ENCODE measurements around the gene ERMARD. TPM values are rescaled to one million over a fixed set of nuclear protein-coding genes. Genes with fewer than 3 reads are reported as not detected.

Gene ERMARD
- total RNA-seq, 1 donor from 2014 or later: 24.8 TPM

- H3K4me3 Mint-ChIP-seq (ENCODE audit: unreplicated experiment): no peak overlapping the region
- no peak overlapping the region for H3K27ac Mint-ChIP-seq (ENCODE audit: unreplicated experiment)
- no peak for DNase-seq (ENCODE audit: low spot score)
- H3K27me3 Mint-ChIP-seq (ENCODE audit: unreplicated experiment): peaks cover 16% of the 10 kb centered on the region
- H3K36me3 Mint-ChIP-seq (ENCODE audit: low read depth, unreplicated experiment): no peaks in the 10 kb centered on the region
- TF ChIP-seq CTCF (IDR thresholded peaks at IDR 0.05; ENCODE audit: unreplicated experiment): no peak
- no peaks in the 10 kb centered on the region for H3K4me1 Mint-ChIP-seq (ENCODE audit: unreplicated experiment)
- H3K9me3 Mint-ChIP-seq (ENCODE audit: unreplicated experiment): no peaks in the 10 kb centered on the region
Observed at GRCh38 chr6:169800668-169801395, 49.4 kb downstream of the ERMARD start.

GRCh38 chr6:169801396-169802160, 50.2 kb downstream of the ERMARD start:
- Mint-ChIP-seq H3K27ac (ENCODE audit: unreplicated experiment) (no peak overlapping the region), H3K36me3 (ENCODE audit: low read depth, unreplicated experiment) (peaks cover 2% of the 10 kb centered on the region), H3K4me3 (ENCODE audit: unreplicated experiment) (no peak overlapping the region), H3K27me3 (ENCODE audit: unreplicated experiment) (peaks cover 18% of the 10 kb centered on the region), H3K9me3 (ENCODE audit: unreplicated experiment) (no peaks in the 10 kb centered on the region), H3K4me1 (ENCODE audit: unreplicated experiment) (no peaks in the 10 kb centered on the region)
- no peak for DNase-seq (ENCODE audit: low spot score)
- no peak for TF ChIP-seq CTCF (IDR thresholded peaks at IDR 0.05; ENCODE audit: unreplicated experiment)

GRCh38 chr6:169802790-169803189, 51.4 kb downstream of the ERMARD start:
- no peak for TF ChIP-seq CTCF (IDR thresholded peaks at IDR 0.05; ENCODE audit: unreplicated experiment)
- Mint-ChIP-seq H3K4me3 (ENCODE audit: unreplicated experiment) (no peak overlapping the region), H3K36me3 (ENCODE audit: low read depth, unreplicated experiment) (peaks cover 3% of the 10 kb centered on the region), H3K4me1 (ENCODE audit: unreplicated experiment) (no peaks in the 10 kb centered on the region), H3K9me3 (ENCODE audit: unreplicated experiment) (no peaks in the 10 kb centered on the region), H3K27ac (ENCODE audit: unreplicated experiment) (no peak overlapping the region), H3K27me3 (ENCODE audit: unreplicated experiment) (peaks cover 20% of the 10 kb centered on the region)
- no peak for DNase-seq (ENCODE audit: low spot score)

GRCh38 chr6:169803271-169803811, 51.9 kb downstream of the ERMARD start:
- Mint-ChIP-seq H3K36me3 (ENCODE audit: low read depth, unreplicated experiment) (peaks cover 3% of the 10 kb centered on the region), H3K4me1 (ENCODE audit: unreplicated experiment) (no peaks in the 10 kb centered on the region), H3K9me3 (ENCODE audit: unreplicated experiment) (no peaks in the 10 kb centered on the region), H3K27ac (ENCODE audit: unreplicated experiment) (no peak overlapping the region), H3K4me3 (ENCODE audit: unreplicated experiment) (no peak overlapping the region), H3K27me3 (ENCODE audit: unreplicated experiment) (peaks cover 20% of the 10 kb centered on the region)
- no peak for TF ChIP-seq CTCF (IDR thresholded peaks at IDR 0.05; ENCODE audit: unreplicated experiment)
- no peak for DNase-seq (ENCODE audit: low spot score)

All from endothelial cell (in vitro differentiated cells).